Fibroblast of skin of left biceps (primary cell): ENCODE results near the gene ABCB1.

Experiments
- DNase-seq, 2 experiments: peaks; one replicate each; pipeline ENCODE4 v3.0.0-alpha.2; 2013; ENCODE audit warnings: low read depth in 2 of 2

ABCB1 gene

DNA sequence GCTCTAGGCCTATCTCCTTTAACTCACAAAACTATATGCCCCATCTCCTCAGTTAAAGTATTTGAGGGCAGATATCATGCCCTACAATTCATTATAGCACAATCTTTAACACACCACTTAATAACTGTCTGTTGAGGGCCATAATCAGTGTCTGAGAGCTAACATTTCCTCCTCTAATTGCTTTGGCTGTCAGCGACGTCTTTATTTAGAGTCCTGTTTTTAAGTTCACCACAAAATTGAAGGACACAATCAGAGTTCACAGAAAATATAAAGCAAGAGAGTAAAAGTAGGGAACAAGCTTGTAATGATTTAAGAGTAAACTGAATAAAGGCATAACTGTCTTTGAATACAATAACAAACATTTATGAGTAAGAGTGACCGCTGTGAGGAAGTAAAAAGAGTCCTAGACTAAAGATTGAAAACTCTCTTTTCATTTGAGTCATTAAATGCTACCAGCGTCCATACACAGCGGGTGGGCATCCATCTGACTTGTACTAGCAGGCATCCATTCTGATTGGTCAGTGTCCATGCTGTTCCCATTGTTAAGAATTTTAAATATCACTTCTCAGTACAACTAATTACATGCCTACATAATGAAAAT lies 86.8 kb downstream of the ABCB1 start:
- no peak for DNase-seq

GRCh38 chr7:87512906-87513305 lies 87.8 kb downstream of the ABCB1 start:
- no peak for DNase-seq

- no peak for DNase-seq
Observed at GRCh38 chr7:87511510-87511909, 89.2 kb downstream of the ABCB1 start.

GRCh38 chr7:87510411-87510875 lies 90.2 kb downstream of the ABCB1 start:
- DNase-seq, result no peak

- no peak for DNase-seq
Observed at GRCh38 chr7:87507446-87507845, 93.2 kb downstream of the ABCB1 start.

GRCh38 chr7:87506246-87507180 lies 94.2 kb downstream of the ABCB1 start:
- no peak for DNase-seq

- DNase-seq, result no peak
Observed at GRCh38 chr7:87505557-87506245, 95.0 kb downstream of the ABCB1 start.

- DNase-seq, result no peak
Observed at GRCh38 chr7:87505122-87505521, 95.6 kb downstream of the ABCB1 start.

- no peak for DNase-seq
Observed at GRCh38 chr7:87499494-87499893, 101.2 kb downstream of the ABCB1 start.

- no peak for DNase-seq
Observed at GRCh38 chr7:87498893-87499292, 101.8 kb downstream of the ABCB1 start.

DNA sequence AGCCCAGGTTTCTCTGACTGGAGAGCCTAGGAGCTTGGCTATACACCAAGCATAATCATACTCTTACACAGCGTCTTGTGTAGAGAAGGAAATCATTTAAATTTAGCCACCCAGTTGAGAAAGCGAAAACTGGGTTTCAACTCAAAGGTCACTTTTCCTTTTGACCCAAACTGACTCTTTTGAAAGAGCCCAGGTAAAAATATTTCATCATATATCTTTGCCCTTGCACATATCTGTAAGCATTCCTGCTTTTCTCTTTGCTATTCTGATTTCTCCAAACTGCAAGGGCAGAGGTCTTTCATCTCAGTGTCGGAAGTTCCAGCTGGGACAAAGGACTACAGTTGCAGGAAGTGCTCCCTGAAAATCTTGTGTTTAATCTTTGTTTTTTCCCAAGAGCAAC lies 103.2 kb downstream of the ABCB1 start:
- no peak for DNase-seq

DNA sequence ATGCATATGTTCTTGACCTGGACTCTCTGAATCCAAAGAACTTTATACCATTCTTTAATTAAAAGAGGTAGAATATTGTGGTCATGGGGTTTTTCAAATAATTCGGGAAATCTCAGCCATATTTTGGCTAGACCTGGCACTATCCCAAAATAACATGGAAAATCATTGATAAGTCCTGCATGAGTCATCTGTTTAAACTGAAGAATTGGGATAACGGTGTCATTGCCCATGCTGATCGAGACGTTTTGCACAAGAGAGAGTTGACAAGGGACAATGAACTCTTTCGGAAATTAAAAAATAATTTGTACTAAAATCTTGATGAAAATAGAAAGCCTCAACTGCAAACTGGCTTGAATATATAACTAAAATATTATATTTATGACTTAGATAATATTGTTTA lies 105.3 kb downstream of the ABCB1 start:
- no peak for DNase-seq

GRCh38 chr7:87494454-87494853 lies 106.2 kb downstream of the ABCB1 start:
- no peak for DNase-seq

- DNase-seq, result no peak
Observed at GRCh38 chr7:87483131-87483530, 117.6 kb downstream of the ABCB1 start.

DNA sequence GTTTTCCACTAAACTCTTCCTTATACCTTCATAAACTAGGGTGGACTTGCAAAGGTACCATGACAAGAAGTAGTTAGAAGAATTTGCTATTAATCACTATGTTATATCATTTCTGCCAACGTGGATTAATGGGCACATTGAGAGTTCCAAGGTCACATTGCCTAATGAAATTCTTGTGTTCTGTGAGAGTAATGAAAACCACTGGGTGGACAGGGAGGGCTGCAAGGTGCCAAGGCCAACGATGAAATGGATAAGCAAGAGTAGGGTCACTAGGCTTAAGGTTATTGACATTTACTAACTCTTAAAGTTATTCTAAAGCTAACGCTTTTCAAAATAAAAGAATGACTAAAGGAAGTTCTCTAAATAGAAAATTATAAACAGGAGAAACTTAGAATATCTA lies 118.6 kb downstream of the ABCB1 start:
- DNase-seq, result no peak

DNA sequence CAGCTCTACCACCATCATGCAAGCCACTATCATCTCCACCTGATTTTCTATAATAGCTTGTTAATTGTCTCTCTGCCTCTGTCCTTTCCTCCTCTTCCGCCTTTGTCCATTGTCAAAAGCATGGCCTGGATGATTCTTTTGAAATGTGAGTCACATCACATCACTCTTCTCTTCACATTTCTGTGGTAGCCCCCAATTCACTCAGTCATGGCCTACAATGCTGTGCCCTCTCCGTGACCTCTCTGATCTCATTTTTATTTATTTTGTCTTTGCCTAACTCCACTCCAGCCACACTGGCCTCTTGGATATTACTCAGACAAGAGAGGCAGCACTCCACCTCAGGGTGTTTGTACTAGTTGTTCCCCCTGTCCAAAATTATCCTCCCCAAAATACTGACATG lies 120.3 kb downstream of the ABCB1 start:
- no peak for DNase-seq

DNA sequence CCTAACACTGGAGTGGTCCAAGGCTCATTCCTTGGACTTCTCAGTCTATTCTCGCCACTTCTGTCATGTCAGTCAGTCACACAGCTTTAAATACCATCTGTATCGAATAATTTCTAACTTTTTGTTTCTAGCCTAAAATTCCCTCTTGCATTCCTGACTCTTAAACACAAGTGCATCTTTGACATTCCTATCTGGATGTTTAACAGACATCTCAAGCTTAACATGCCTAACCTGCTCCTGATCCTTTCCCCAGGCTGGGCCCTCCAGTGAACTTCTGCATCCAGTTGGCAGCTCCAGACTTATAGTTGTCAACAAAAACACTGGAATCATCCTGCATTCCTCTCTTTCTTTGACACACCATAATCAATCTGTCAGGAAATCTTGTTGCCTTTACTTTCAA lies 120.7 kb downstream of the ABCB1 start:
- no peak for DNase-seq

- DNase-seq, result no peak
Observed at GRCh38 chr7:87476179-87476557, 124.5 kb downstream of the ABCB1 start.

DNA sequence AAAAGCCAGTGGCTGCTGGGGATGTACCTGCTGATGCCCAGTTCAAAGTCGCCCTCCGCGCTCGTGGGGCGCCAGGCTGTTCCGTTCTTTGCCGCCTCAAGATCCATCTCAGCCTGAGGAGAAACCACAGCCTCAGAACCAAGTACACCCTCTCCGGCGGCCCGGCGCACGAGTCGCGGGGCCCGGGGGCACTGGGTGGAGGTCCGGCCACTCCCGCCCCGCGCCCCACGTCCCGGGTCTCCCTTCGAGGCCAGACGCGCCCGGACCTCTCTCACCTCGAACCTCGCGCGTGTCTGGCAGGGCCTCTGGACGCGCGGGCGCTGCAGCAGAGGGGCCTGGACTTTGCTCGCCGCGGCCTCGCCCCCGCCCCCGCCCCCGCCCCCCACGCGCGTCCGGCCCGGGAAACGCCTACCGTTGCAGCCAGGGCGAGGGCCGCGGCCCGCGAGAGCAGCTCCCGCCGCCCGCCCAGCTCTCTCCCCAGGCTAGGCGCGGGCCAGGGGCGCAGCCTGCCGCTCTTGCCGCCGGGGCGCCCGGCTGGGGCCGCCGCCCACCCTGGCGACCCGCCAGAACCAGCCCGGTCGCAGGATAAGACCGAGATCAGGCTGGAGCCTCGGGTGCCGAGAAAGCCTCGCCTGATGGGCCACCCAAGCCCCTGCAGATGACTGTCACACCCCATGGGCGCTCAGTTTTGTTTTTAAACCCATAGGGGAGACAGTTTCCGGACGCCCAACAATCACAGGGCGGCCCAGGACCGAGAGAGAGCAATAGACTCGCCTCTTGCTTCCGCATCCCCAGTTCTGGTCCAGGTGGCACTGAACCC lies 125.1 kb downstream of the ABCB1 start, which contains the start of gene ABCB4:
Gene ABCB4, minus strand, starts transcription at position 322 of the 820 bp plus-strand sequence. Its CDS starts 215 bp downstream, at position 107.
- no peak for DNase-seq

DNA sequence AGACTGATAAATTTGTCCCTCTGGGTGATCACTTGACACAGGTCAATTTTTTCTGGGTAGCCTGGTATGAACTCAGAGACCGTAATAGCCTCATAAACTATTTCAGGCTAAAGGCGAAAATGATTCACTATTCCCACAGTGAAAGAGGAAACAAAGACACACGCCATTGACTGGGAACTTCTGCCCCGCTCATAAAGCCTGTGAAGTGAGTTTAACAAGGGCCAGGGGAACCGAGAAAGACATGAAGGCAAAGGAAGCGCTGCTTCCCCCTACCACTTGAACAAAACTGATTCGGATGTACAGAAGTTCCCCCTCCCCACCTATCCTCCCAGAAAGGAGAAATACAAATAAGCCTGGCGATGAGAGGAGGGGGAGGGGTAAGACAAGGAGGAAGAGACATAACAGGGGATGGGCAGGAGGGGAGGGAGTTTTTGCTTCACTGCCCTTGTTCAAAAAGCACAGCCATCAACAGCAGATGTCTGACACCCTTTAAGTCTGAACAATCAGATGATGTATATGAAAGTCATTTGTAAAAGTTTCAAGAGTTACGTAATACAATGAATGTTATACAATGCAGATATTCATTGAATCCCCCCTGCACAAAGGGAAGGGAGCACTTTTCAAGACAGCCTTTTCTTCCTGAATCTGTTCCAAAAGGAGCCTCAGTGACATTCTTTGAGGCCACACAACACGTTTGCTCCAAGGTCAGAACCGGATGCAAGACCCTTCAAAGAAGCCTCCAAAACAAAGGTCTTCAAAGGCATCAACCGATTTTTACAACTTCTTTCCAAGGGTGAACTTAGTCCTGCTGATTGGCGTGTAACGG lies 125.9 kb downstream of the ABCB1 start:
- DNase-seq, result no peak

GRCh38 chr7:87473986-87474385 lies 126.7 kb downstream of the ABCB1 start:
- no peak for DNase-seq
